ENCODE data around the gene ESR2.
"Not testable (repeated sequence)": the region's sequence is repeated elsewhere in the genome, so short reads cannot be mapped to it uniquely, and the experiment has no call there.

Gene ESR2

GRCh38 chr14:64220466-64220865 is 73.7 kb downstream of the ESR2 start:
- no peak for DNase-seq (ENCODE audit: low spot score)

DNA sequence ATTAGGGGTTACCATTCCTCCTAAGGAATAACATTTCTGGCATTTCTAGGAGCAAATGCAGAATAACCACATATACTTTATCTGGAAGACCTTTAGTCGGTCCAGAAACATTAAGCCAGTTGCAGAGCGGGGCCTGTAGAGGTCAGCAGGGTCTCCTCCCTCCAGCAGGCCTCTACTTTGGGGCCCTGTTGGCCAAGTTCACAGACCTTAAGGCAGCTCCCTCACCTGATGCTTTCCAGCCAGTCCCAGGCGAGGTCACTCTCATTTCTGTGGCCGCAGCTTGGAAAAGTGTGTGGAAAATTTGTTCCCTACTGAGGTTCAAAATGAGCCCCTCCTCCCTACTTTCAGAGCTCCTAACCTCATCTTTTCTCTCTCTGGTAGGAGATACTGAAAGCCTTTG is 74.1 kb downstream of the ESR2 start:
- no peak for DNase-seq (ENCODE audit: low spot score)

DNA sequence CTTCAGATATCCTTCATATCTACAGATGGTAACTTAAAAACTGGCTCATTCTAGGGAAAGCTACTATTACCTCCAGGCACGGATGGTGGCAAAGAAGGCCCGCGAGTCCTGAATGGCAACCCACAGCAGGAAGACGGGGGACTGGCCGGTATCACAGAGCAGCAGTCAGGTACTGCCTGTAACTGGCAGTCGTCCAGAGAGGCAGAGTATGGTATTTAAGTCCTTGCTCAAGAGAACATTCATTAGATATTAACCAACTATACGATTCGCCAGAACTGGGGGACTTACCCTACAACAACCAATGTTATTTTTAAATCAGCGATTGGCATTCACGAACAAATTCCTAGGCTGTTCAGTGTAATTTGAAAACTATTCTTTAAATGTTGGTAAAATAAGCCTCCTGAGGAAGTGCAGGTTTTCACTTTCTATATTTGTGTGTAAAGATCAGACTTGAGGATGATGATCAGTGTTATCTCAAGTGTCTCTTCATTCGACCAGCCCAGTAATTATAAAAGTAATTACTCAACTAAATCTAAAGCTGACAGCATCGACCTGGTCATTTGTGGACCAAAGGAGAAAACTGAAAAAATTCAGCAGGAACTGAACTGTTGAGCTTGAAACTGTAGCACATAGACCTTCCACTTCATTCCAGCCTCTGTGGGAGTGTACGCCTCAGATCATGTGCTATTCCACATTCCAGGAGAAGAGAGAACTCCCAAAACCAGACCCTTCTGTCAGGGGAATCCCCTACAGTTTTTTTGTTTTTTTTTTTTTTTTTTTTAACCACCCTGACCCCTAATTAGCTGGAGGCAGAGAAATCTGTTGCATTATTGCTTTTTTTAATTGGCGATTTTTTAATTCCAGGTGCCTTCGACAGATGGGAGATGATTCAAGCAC is 75.6 kb downstream of the ESR2 start:
- no peak for DNase-seq (ENCODE audit: low spot score)

DNA sequence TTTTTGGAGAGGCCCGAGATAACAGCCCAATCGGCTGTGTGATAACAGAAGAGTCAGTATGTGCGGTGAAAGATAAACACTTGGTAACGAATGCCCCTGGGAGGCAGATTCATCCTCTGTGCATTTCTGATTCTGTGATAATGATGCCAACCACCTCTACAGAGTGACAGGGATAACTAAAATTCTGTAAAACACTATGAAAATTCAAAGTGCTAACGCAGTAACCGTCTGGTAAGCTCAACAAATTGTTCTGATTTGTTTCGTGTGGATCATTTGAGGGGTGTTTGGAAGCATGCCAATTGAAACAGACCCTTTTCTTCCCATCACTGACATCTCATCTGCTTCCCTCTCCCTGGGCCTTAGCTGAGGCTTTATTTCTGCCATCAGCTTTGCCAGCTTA is 76.3 kb downstream of the ESR2 start:
- no peak for DNase-seq (ENCODE audit: low spot score)

DNA sequence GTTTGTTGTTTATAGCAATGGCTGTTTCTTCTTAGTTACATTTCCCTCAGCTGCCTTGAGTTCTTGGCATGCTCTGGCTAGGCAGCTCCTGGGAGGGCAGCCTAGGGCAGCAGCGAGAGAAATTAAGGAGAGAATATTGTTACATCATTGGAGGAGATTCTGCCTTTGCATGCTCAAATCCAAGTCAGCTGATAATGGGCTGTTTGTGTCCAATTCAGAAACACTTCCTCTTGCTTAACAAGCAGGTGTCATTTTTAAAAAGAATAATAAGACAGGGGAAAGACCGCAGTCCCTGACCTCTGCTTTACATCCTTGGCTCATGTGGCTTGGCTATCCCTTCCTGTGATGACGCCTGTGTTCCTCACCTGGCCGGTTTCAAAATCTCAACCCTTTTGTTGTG is 76.9 kb downstream of the ESR2 start:
- DNase-seq (ENCODE audit: low spot score) = no peak

DNA sequence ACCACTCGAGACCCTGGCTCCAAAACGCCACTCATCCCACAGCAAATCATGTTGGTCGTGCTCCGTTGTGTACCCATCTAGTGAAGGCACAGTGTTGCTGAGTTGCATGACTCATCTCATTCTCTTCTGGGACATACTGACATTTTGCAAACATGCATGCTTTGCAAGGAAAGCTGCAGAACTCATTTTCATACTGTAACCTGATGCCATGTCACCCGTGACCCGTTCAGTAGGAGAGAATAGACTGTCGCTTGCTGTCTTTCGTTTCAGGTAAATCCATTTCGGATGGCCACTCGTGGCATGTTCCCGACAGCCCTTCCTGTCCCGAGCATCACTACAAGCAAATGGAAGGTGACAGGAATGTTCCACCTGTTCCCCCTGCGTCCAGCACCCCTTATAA is 78.2 kb downstream of the ESR2 start:
- no peak for DNase-seq (ENCODE audit: low spot score)

- no peak for DNase-seq (ENCODE audit: low spot score)
Measured at GRCh38 chr14:64215274-64215673, 78.9 kb downstream of the ESR2 start.

DNA sequence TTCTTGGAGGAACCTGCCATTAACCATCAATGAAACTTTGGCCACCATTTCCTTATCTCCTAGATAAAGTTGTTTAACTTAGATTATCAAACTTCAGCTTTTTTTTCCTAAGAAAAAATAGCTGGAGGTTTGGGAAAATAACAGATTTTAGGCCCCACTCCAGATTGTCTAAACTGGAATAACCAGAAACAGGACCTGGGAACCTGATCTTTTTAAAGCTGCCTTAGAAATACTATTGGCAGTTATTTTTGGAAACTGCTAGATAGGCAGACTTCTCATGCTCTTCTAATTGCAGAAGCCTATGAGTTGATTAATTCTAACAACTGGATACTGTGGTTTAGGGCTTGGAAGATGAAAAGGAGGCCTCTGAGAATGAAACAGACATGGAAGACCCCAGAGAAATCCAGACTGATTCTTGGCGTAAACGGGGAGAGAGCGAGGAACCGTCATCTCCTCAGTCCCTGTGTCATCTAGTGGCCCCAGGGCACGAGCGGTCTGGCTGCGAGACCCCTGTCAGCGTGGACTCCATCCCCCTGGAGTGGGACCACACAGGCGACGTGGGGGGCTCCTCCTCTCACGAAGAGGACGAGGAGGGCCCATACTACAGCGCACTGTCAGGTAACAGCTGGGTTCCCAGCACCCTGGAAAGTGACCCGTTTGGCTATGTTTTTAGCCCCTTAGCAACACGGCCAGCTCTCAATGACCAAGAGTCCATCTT is 80.2 kb downstream of the ESR2 start:
- DNase-seq (ENCODE audit: low spot score) = no peak

GRCh38 chr14:64213086-64213485 is 81.1 kb downstream of the ESR2 start:
- DNase-seq (ENCODE audit: low spot score) = no peak

GRCh38 chr14:64212666-64213065 is 81.5 kb downstream of the ESR2 start:
- no peak for DNase-seq (ENCODE audit: low spot score)

DNA sequence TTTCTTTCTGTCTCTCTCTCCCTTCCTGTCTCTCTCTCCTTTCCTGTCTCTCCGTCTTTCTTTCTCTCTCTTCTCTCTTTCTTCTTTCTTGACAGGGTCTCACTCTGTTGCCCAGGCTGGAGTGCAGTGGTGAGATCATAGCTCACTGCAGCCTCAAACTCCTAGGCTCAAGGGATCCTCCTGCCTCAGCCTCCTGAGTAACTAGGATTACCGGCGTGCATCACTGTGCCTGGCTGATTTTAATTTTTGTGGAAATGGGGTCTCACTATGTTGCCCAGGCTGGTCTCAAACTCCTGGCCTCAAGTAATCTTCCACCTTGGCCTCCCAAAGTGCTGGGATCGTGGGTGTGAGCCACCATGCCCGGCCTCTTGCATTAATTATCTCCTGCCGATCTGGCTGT is 83.3 kb downstream of the ESR2 start:
- DNase-seq (ENCODE audit: low spot score) = not testable (repeated sequence)

GRCh38 chr14:64210216-64210615 is 84.0 kb downstream of the ESR2 start:
- DNase-seq (ENCODE audit: low spot score) = no peak

GRCh38 chr14:64209444-64210131 is 84.6 kb downstream of the ESR2 start:
- DNase-seq (ENCODE audit: low spot score) = no peak

GRCh38 chr14:64208981-64209380 is 85.2 kb downstream of the ESR2 start:
- DNase-seq (ENCODE audit: low spot score) = no peak

DNA sequence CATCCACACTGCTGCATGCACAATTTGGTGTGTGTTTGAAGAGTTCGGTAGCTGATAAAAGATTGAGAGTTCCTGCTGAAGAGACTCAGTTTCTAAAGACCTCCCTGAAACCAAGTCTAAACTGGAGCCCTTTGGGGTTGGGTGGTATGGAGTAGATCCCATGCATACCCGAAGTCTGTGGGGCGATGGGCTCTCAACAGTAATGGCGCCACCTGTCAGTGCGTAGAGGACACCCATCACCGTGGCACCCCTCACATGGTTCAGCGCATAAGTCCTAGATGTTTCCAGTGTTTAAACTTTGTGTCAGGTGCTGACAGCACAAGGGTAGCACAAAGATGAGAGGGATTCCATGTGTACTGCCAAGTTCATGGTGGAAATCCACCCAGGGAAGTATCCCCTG is 85.9 kb downstream of the ESR2 start:
- DNase-seq (ENCODE audit: low spot score) = no peak

GRCh38 chr14:64203366-64204006 is 90.7 kb downstream of the ESR2 start:
- DNase-seq (ENCODE audit: low spot score) = no peak

GRCh38 chr14:64202716-64203115 is 91.5 kb downstream of the ESR2 start:
- no peak for DNase-seq (ENCODE audit: low spot score)

- DNase-seq (ENCODE audit: low spot score) = no peak
Measured at GRCh38 chr14:64201921-64202545, 92.1 kb downstream of the ESR2 start.

DNA sequence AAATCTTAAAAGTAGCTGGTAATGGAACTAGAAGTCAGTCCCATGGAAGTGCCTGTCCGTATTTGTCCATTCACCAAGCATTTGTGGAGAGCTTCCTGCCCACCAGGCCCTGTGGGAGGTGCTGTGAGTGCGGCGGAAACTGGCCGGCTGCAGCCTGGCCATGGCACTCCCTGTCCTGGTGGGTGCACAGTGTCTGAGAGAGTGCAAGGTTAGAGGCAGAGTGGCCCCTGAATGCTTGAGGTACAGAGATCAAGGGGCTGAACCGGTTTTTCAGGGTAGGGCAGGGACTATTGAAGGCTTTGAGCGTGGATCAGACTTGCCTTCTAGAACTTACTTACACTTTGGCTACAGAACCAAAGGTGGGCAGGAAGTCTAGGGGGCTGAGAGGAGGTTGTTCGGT is 92.9 kb downstream of the ESR2 start:
- DNase-seq (ENCODE audit: low spot score) = no peak

- no peak for DNase-seq (ENCODE audit: low spot score)
Measured at GRCh38 chr14:64200170-64200569, 94.0 kb downstream of the ESR2 start.

GRCh38 chr14:64198486-64198885 is 95.7 kb downstream of the ESR2 start:
- DNase-seq (ENCODE audit: low spot score) = no peak

GRCh38 chr14:64197996-64198395 is 96.2 kb downstream of the ESR2 start:
- no peak for DNase-seq (ENCODE audit: low spot score)
